ENCODE results near the gene PLOD3.
A peak's percentile ranks its signal among the peaks of the same experiment; 100 is the strongest.

PLOD3 gene

DNA sequence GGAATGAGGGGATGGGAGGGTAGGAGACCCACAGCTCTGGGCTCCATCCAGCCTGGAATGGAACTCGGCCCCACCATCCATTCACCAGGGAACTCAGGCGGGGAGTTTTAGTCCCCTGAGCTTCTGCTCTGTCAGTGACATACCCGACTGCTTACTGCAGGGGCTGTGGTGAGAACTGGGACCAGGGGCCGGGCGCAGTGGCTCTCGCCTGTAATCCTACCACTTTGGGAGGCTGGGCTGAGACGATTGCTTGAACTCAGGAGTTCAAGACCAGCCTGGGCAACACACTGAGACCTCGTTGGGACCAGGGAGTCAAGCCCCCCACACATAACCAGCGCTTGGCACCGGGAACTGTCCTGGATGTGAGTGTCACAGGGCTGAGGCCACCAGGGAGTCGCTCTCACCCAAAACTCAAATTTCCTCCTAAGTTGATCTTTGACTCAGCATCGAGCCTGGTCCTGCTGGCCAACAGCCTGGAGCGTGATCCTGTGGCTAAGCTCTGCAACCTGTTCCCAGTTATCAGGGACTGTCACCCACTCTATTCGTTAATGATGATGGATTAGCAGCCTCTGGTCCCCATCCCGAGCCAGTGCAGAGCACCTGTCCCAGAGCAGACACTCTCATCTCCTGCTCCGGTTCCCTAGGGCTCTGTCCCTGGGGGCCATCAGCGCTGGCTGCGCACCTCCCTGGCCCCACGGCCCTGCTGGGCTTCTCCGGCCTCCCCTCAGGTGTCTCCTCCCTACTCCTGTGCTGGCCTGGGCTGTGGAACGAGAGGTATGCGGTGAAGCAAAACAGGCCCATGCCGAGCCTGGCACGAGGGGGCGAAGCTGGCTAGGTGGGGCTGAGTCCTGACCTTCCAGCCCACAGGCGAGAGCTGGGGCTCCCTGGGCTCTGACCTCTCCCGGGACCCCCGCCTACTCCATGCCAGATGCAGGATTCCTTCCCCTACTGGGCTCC lies 21.1 kb upstream of the PLOD3 start:
- DNase-seq = no peak

GRCh38 chr7:101237206-101238067 lies 20.1 kb upstream of the PLOD3 start, which contains the start of gene CLDN15:
Gene CLDN15, minus strand, starts transcription at chr7:101237802. Its CDS starts 221 bp downstream, at chr7:101237581.
- DNase-seq = no peak

DNA sequence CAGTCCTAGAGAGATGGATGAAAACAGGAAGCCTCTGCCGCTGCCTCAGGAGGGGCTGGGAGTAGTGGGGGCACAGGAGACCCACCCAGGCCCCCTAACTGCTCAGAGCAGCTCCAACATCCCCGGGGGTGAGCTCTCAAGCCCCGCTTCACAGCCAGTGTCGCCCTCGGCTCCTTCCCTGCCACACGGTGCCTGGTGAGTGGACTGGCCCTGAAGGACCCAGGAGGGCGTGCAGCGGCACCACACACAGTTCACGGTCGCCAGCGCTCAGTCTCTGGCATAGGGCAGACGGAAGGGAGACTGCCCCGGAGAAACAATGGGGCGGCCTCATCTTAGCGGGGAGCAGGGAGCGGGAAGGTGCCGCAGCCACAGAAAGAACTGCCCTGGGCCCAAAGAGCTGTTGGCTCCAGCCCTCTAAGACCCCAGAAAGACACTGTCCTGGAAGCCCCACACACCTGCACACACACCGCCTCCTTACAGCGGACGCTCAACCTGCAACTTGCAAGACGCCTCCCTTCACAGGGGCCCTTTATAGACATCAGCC lies 19.0 kb upstream of the PLOD3 start:
- no peak for DNase-seq

DNA sequence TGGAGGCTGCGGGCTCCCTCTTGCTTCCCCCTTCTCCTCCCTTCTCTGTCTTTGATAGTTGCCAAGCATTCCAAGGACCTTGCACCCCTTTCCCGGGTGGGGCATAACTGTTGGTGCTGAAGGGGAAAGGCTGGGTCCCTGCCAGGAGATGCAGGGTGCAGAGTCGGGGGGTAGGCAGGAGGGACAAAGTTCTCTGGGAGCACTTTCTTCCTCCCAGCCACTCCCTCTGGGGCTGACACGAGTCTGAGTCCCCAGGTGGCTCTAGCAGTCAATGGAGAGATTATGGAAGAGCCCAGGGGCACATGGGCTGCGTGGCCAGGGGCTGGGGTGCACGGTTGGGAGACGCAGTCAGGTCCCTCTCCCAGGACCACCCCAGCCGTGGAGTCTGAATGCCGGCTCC lies 18.1 kb upstream of the PLOD3 start:
- DNase-seq = no peak

DNA sequence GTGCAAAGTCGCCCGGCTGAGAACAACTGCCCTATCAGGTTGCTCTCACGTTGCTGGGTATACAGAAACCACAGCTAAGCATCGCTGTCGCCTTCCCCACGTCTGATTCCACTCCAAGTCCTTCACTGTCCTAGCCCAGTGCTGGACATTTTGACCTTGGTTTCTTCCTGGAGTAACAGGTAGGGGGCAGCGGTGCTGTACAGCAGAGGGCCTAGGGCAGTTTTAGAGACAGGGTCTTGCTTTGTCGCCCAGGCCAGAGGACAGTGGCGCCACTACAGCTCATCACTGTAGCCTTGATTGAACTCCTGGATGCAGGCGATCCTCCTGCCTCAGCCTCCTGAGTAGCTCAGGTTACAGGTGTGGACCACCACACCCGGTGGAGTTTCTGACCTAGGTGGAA lies 17.7 kb upstream of the PLOD3 start:
- no peak for DNase-seq

DNA sequence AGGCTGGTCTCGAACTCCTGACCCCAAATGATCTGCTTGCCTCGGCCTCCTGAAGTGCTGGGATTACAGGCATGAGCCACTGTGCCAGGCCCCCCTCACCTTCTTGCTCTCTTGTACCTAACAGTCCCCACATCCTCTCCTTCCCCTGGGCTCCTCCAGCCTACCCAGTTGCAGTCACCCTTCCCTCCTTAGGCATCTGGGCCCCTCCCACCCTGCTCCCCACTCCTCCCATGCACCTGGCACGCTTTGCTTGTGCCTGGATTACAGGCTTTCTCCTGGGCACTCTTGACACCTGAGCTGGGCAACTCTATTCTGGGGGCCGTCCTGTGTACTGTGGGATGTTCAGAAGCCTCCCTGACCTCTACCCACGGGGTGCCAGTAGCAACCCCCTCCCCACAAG lies 17.3 kb upstream of the PLOD3 start:
- DNase-seq = no peak

GRCh38 chr7:101233907-101234547 lies 16.6 kb upstream of the PLOD3 start:
- DNase-seq = no peak

DNA sequence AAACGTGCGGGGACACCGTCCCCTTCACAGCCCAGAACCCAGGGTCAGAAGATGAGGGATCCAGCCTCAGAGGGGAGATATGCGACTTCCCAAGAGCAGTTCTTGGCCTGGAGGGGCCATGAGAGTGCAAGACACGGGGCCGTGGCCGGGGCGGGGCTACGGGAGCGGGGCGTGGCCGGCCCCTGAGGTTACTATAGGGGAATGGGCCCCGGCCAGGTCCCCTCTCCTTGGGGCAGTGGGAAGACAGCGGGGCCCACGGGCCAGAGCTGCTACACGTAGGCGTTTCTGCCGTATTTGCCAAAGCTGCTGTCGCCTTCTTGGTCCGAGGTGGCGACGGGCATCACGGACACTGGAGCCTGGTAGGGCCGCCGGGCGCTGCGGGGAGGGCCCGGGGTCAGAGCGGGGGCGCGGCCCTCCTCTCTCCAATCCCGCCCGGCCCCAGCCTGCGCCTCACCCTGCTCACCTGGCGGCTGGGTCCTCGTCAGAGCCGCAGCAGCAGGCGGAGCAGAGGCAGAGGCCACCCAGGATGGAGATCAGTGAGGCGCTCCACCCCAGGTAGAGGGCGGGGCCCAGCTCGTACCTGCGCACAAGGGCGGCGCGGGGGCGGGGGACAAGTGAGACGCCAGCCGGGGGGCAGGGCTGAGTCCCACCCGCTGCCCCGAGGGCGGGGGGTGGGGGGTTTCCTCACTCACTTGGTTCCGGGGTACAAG lies 14.9 kb upstream of the PLOD3 start:
- DNase-seq = no peak

GRCh38 chr7:101231644-101232043 lies 14.3 kb upstream of the PLOD3 start:
- DNase-seq = no peak

DNA sequence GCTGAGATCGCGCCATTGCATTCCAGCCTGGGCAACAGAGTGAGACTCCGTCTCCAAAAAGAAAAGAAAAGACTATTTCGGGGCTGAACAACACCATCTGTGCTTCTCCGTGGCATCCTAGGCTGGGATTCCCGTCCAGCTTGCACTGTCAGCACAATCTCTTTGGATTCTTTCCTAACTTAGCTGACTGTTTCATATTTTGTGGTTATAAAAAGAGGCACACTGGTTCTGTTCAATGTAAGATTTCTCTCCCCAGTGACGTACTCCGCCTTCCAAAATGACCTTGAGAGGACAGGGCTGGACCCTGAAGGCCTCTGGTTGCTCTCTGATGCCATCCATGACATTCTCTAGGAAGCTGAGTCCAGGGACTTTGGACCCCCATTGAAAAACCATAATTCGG lies 9.3 kb upstream of the PLOD3 start:
- no peak for DNase-seq

GRCh38 chr7:101225650-101226049 lies 8.3 kb upstream of the PLOD3 start:
- DNase-seq = no peak

- no peak for DNase-seq
Measured at GRCh38 chr7:101223528-101223927, 6.1 kb upstream of the PLOD3 start.

- DNase-seq = no peak
Measured at GRCh38 chr7:101222275-101222830, 5.0 kb upstream of the PLOD3 start.

GRCh38 chr7:101220295-101220694 lies 2.9 kb upstream of the PLOD3 start:
- no peak for DNase-seq

- peak; percentile 69 for DNase-seq
Measured at GRCh38 chr7:101218236-101219125, 1.1 kb upstream of the PLOD3 start.

GRCh38 chr7:101216860-101217387 lies 457 bp downstream of the PLOD3 start:
- DNase-seq = no peak

DNA sequence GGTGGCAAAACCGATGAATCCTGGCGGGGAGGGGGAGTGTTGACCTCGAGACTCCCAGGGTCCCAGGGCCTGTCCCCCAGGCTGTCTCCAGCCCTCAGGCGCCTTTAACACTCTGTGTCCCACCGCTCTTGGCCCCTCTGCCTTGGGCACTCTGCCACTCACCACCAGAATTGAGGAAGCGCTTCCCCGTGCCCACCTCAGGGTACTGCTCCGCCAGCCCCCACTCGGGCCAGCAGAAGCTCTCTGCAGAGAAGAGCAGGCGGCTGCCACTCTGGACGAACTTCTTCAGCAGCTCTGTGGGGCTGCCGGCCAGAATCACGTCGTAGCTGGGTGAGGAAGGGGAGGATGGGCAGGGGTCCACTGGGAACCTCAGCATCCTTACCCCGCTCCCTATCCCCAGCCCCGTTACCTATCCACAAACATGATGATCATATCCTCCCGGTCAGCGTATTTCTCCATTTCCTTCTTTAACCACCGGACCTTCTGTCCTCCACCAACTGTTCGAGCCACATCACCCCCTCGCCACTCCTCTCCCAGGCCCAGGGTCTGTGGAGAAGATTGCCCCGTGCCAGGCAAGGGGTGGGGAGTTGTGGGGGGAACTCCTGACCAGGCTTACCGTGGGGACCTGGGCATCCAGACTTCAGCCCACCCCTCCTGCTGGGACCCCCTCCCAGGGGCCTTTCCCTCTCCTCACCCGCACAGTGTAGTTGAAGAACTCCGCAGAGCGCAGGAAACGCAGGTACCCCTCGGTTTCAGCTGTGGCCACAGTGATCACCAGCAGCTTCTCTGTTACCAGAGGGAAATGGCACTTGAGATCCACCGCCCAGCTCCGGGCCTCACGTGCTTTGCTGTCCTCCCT lies 1.2 kb downstream of the PLOD3 start:
- DNase-seq = no peak

GRCh38 chr7:101212014-101212413 lies 5.4 kb downstream of the PLOD3 start:
- no peak for DNase-seq

DNA sequence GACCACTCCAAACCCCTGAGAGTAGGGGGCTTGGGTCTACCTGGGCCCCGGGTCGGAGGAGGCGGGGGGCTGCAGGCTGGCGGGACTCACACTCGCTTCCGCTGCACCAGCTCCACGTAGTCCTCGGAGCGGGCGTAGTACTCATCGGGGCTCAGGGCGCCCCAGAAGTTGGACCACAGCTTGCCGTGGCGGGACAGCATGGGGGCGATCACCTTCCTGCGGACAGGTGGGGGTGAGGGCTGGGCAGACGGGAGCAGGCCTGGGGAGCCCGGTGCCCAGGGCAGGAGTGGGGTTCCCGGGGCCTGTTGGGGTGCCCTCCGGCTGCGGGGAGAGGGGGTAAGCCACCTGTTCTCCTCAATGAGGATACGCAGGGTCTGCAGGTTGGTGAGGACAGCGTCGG lies 5.9 kb downstream of the PLOD3 start:
- DNase-seq = no peak

DNA sequence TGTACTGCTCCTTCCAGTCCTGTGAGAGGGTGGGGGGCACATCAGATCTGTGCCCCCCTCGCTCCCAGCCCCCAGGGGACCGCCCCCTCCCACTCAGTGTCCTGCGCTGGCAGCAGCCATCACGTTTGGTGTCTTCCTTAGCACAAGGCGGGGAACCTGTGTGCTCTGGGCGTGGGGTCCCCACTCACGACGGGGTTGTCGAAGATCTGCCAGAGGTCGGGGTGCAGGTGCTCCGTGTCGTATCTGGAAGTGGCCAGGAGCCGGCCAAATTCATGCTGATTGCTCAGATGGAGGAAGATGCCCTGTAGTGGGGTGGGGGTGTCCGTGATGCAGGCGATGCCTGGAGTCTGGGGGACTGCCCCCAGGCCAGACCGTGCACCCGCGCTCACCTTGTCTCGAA lies 7.2 kb downstream of the PLOD3 start:
- DNase-seq = no peak

All from kidney glomerular epithelial cell (primary cell).